SK-N-DZ (cell line): Measurements from ENCODE around the gene L3MBTL4.

Experiments
- DNase-seq: peaks from one replicate; pipeline ENCODE4 v3.0.0-alpha.2; 2015; ENCODE audit warnings: low spot score

L3MBTL4 gene

DNA sequence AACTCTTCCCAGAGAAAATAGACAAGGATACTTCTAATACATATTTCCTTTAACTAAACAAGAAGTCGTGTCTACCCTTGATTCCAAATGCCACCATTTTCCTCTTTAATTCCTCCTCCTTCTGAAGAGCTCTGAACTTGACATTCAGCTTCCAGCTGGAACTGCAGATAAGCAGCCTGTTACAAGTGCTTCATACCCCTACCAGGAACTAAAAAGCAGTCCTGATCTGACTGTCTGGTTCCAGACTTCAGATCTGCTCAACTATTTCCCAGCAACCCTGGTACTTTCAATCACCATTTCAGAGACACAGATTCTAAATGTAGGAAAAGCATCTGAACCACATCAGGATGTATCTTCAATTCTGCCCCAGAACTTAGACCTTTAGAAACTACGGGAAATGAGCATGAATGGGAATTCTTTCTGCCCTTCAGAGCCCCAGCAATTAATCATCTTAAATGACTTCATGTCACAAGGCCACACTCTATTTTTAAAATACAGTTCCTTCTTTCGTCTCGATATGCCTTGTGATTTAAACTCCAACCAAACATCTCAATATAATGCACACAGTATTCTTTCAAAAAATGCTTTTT is 159.5 kb downstream of the L3MBTL4 start:
- DNase-seq = no peak

DNA sequence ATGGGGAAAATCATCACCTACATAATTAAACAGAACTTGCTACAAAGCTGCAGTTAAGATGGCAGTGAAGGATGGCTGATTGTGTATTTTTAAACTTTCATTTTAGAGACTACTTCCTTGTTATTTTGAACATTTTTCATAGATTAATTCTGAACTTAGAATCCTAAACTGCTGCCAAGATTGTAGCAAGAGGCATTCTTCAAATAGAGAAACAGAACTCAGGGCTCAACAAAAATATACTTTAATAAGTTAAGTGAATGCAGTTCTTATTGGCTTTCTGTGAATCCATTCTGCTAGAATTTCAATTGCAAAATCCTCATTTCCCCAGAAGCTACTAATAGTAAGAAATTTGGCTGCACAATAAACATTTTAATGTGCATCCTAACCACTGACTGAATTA is 160.3 kb downstream of the L3MBTL4 start:
- no peak for DNase-seq

DNA sequence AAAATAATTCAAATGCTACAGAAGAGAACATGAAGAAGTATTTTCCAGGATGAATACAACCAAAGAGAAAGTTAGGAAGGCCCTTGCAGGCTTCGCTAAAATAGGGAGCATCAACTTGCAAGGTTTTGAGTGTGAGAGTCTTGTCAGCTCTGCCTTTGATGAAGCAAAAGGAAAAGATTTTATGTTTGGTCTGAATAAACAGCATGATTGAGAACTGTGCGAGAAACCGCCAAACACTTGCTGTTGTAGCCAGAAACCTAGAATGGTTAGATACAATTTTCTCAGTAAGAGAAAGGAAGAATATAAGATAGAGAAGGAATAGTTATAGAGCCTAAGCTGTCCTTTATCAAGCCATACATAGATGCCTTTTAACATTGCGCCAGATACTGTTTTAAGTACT is 163.6 kb downstream of the L3MBTL4 start:
- DNase-seq = no peak

DNA sequence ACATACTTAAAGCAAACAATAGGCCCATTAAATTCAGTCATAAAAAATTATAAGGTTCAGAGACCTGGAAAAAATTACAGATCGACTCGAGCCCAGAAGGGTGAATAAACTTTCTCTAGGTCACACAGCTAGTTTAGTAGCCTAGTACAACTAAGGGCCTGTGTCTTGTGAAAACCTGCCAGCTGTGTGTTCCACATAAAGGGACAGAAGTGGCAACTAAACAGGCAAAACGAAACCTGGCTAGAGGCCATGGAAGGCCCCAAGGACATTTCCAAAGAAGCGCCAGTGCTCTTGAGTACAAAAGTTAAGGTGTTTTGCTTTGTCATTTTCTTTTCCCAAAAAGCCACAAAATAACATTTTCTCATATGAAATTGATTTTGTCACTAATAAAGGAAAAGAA is 164.9 kb downstream of the L3MBTL4 start:
- no peak for DNase-seq

DNA sequence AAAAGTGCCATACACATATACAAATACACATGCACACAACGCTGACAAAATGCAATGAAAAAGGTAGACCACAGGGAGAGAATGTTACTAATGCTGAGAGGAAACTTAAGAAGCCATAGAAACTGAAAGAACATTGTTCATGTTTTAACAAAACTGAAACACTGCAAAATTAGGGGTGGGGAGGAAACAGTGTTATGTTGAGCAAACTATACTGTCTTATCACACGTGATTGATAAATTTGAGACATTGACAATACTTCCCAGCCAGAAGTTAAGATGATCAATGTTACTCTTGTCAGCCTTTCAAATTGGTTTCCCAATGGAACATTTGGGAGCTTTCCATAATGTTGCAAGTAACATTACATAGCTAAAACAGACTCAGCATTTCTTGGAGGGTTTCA is 165.5 kb downstream of the L3MBTL4 start:
- no peak for DNase-seq

DNA sequence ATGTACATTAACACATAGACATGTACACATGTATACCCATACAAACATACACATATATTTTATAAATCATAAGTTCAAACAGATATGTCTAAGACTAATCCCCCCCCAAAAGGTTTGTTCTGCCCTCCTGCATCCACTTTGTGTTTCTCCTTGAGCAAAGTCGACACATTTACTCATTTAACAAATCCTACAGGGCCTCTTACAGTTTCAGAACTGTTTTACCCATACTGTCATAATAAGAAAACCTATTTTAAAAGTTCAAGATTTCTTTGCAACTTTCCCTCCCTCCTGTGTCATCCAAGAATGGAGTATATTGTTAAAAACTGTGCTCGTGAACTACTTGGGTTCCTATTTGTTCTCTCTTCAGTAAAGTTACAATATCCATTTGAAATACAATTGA is 166.7 kb downstream of the L3MBTL4 start:
- DNase-seq = no peak

DNA sequence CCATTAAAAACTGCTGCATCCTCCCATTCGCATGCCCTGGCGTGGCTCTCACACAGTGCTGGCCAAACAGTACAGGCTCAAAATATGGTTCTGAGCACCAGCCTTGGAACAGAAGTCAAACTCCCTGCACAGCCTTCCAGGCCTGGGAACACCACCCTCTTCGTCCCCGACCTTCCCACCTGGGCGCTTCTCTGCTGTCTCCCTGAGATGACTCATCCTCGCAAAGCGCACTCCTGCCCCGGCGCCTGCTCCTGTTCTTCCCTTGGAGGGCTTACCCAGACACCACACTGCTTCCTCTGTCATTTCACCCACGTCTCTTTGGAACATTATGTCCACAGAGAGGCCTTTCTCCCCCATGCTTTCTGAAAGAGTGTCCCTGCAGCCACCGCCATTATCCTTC is 172.7 kb downstream of the L3MBTL4 start:
- no peak for DNase-seq

DNA sequence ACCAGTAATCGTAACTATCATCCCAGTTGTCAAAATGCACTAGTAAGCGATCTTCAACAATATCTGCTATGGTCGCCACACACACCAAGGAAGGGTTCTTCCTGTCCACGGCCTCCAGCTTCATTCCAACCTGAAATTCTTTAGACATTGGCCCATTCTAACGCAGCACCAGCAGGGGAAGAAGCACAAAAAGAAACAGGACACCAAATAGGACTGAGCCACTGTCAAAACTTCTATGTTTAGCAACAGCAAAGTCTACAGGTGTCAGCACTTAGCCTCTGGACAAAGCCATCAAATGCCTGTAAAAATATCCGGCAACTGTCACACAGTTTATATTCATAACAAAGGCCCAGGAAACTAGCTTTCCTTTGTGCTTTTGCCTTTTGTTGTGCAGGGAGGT is 175.0 kb downstream of the L3MBTL4 start:
- DNase-seq = no peak

DNA sequence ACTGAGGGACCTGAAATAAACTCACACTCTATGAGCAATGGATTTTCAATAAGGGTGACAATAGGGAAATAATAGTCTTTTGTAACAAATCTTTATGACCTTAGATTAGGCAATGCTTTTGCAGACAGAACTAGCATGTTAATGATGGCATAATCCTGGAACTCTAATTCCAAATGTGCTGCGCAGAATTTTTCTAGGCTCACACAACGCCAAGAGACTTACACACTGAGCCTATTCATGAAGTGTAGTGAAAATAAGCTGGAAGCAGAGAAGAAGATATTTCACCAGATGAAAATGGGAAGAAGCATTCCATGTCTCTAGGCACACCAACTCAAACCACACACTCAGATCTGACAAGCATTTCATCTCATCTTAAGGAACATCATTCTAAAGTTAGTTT is 178.5 kb downstream of the L3MBTL4 start:
- DNase-seq = no peak

DNA sequence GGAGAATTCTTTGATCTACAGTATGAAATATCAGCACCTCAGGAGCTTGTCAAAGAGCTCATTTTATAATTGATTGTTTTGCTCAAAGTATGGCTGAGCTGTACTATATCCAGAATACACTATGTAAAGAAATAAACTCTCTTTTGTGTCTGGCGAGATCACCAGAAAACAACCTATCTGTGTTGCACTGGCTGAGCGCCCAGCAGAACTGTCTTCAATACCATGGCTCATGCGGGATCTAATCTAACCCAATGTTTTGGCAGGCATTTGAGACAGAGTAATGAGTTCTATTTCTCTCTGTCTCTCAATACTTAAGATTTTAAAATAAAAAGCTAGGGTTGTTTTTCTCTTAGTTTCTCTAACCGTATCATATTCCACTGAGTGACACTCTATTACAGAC is 192.4 kb downstream of the L3MBTL4 start:
- no peak for DNase-seq

DNA sequence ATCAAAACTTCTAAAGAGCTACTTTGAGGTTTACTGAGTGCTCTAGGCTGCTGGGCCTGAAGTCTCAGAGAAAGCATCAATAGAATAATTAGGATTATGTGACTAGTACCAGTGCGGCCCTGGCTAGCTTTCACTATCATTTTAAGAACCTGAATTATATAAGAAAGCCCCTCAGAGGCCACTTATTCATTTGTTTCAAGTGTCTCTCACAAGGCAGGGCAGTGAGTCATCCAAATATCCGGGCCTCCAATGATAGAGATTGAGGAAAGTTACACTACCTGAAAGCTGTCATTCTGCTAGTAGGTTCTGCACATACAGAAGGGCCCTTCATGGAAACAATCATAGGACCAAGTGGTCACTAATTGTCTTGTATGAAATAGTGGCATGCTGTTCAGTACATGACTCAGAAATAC is 193.1 kb downstream of the L3MBTL4 start:
- no peak for DNase-seq

DNA sequence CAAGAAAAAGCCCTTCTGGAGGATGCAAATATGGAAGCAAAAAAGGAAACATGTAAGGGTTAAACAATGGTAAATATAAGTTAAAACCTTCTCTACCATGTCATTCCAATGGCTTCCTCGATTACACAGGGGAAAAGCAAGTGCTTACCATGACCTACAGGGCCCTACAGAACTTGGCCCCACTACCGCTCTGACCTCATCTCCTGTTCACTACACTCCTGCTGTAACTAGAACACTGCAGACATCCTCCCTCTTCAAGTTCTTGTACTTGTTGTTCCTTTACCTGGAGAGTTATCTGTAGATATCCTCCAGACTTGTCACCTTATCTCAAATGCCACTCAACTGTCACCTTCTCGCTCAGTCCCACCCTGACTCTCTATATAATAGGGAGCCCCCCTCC is 194.6 kb downstream of the L3MBTL4 start:
- no peak for DNase-seq

DNA sequence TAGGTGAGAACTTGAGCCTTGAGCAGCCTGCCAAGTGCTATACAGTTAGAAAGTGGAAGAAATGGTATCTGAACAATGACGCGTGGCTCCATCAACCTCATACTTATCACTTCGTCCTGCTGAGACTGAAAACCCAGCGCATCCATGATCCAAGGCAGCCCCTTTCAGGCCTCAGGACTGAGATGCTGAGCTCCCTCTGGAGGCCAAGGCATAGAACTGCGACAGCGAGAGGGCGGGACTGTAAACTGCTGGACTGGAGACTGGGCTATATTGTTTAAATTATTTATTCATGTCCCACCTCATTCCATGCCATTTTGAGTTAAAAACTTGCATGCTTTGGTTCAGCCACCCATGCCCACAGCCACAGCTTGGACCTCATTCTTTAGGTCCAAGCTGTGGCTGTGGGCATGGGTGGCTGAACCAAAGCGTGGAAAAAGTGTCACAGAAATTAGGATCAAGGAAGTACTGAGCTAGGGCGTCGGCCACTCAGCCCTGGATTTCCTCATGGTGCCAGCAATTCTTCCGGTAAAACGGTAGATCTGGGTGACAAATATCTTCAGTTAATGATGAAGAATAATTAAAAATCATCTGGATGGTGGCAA is 195.5 kb downstream of the L3MBTL4 start:
- peak; percentile 52 for DNase-seq

DNA sequence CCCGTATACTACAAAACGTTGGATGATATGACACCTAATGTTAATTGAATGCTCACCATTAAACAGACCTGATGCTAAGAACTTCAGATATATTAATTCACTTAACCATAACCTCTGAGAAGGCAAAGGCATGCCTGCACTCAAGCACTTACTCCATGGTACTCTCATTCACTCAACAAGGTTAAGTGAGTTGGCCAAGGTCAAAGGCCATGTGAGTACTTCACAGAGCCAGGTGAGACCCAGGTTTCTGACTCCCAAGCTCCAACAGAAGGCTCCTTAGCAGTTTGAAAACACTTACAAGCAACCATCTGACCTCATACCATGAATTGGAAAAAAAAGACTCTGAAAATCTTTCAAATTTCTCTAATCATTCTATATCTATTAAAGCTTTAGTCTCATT is 198.8 kb downstream of the L3MBTL4 start:
- DNase-seq = no peak

DNA sequence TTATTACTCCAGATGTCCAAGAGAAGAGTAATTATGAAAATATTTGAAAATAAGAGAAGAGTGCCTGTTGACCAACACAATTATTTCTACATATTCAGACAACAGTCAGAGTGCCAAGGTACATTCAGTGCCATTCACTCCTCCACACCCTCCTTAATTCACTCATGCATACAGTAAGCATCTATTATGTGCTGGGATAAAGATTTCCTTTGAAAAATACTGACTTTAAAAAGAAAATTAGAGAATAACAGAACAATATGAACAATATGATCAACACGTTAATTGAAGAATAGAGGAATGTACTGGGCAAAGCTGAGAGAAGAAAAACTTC is 203.6 kb downstream of the L3MBTL4 start:
- DNase-seq = no peak

DNA sequence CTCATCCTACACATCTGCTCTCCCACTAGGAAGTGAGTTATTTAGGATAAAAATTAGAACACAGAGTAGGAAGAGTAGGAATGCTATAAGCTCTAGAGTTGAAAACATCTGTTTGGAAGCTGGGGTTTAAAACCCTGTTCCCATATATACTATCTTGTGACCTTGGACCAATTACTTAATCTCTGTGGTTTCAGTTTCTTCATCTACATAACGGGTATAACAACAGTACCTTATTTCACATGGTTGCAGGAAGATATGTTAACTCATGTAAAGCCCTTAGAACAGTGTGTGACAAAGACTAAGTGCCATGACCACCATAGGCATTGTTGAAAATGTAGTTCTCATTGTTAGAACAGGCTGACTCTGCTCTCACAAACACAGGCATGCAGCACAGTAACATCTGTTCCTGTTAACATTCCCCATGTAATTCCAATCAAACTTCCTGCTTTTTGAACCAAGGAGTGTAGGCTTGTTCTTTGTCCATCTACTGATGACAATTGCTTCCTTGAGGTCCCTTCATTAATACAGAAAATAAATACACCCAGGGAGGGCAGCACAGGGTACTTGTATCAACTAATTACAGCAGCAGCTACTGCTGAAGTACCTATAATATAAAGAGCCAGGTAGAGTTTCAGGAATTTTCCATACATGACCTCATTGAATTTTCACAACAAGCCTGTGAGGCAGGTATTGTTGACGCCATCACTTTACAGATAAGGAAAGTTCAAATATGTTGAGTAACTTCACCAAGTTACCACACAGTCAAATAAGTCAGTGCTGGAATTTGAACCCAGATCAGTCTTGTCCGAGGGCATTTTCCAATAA is 204.2 kb downstream of the L3MBTL4 start:
- DNase-seq = no peak

DNA sequence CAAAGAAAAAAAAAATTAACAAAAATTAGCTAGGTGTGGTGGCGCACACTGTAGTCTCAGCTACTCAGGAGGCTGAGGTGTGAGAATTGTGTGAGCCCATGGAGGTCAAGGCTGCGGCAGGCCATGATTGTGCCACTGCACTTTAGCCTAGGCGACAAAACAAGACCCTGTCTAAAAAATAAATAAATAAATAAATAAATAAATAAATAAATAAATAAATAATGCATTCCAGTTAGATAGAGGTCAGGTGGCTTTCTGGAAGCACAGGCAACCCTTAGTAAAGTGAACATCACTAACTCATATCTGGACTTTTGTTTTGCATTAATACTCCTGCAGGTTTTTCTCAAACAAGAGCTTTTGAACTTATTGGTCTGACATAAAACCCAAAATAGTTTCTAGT is 206.8 kb downstream of the L3MBTL4 start:
- DNase-seq = no peak

DNA sequence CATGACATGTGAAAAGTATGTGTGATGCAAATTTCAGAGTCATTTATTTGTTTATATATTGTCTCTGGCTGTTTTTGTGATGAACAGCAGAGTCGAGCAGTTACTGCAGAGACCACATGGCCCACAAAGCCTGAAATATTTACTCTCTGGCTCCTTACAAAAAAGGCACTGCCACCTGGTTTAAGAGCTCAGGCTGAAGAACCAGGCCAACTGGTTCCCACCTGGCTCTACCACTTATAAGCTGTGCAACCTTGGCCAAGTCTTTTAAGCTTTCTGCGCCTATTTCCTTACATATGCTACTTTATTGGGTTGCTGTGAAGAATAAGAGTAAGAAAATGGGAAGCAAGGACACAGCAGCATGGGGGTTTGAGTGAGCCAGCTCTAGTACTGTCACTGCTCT is 207.6 kb downstream of the L3MBTL4 start:
- DNase-seq = no peak

DNA sequence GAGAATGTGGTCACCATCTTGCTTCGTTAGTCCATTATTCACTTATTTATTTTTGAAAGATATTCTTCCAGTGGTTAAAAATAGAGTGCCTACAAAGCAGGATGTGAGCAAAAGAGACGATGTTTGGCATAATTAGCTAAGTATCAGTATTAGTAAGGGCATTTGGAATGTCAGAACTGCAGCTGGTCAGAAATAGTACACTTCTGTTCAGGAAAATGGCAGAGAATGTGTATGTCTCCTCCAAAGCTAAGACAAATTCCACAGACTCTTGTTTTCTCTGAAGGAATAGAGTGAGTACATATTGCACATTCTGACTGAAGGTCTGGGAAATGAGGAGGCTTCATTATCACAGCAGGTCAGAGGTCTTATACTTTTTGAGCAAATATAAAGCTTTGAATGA is 209.0 kb downstream of the L3MBTL4 start:
- DNase-seq = no peak

DNA sequence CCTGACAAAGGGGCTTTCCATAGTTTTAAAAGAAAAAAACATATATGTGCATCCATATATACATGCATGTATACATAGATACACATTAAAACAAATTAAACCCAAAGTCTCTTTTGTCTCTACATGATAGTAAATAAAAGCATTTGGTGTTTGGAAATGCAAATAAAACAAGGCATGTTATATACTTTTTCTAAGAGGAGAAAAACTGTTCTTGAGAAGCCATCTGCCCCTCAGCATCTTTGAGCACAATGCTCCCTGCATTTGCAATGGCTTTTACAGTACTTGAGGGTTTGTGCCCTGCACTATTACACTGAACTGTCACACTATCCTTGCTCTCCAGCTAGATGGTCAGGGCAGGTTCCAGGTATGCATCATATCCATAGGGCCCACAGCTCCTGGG is 210.2 kb downstream of the L3MBTL4 start:
- no peak for DNase-seq

DNA sequence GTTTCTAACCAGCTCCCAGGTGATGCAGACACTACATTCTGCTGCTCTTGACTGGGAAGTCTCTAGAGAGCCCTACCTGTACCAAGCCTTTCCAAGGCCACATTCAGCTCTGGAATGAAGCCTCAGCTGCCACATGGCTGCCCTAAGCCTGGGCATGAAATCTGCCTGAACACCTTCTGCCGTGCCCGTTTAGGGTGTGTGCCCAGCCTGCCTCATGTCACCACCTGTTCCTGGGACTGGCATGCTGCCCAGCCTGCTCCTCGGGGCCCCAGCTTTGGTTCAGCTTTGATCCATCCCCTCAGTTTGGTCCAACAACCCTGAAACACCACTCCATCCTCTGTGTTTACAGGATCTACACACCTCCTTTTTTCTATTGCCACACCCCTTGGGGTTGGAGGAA is 210.9 kb downstream of the L3MBTL4 start:
- DNase-seq = no peak

DNA sequence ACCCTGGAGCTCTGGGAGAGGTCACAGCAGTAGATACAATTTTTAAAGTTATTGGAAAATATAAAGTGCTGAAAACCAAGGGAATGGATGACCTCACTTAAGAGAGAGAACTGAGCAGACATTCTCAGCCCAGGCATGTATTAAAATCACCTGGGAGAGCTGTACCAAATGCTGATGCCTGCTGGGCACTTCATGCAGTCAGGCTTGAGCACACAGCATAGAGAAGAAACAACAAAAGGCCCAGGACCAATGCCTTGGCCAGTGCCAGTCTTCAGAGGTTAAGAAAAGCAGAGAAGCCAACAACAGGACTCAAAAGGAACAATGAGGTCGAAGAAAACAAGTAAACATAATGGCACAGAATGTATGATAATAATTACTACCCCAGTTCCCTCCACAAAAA is 211.8 kb downstream of the L3MBTL4 start:
- no peak for DNase-seq

DNA sequence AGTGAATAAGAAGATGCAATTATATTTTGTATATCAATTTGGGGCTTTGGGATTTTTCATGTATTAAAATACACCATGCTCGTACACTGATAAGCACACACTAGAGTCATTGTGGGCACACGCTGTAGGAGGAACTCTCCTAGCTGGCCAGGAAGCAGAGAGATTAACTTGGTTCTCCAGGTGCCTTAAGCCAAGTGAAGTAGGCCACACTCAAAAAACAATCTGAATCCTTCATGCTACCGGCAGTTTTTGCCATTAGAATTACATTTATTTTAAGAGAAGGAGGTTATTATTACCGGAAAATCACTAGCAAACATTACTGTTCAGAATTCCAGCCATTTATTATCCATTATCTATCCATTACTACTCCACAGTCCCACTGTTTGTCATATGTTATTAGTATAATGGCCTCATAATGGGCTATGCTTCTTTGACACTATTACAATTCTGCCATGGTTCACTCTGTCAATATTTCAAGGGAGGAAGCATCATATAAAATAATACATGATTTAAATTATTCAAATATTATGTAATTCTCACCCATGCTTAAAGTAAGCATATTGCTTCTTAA is 214.4 kb downstream of the L3MBTL4 start:
- DNase-seq = no peak
